22Rv1 (cell line): ENCODE data around the gene ONECUT1.

Experiments used
- ZFX ChIP-seq: fragments of 450-650 bp; IDR thresholded peaks from 2 replicates; pipeline ENCODE4 v1.6.1; 2017; ENCODE audit warnings: antibody characterized with exemption, borderline replicate concordance
- TF ChIP-seq, protein P1 (sequence below): fragments of 450-650 bp; IDR thresholded peaks from 2 replicates; pipeline ENCODE4 v1.5.1; 2017; ENCODE audit warnings: mild to moderate bottlenecking

GRCh38 chr15:52749258-52749657, 40.9 kb downstream of the ONECUT1 start:
- TF ChIP-seq, protein P1, sequence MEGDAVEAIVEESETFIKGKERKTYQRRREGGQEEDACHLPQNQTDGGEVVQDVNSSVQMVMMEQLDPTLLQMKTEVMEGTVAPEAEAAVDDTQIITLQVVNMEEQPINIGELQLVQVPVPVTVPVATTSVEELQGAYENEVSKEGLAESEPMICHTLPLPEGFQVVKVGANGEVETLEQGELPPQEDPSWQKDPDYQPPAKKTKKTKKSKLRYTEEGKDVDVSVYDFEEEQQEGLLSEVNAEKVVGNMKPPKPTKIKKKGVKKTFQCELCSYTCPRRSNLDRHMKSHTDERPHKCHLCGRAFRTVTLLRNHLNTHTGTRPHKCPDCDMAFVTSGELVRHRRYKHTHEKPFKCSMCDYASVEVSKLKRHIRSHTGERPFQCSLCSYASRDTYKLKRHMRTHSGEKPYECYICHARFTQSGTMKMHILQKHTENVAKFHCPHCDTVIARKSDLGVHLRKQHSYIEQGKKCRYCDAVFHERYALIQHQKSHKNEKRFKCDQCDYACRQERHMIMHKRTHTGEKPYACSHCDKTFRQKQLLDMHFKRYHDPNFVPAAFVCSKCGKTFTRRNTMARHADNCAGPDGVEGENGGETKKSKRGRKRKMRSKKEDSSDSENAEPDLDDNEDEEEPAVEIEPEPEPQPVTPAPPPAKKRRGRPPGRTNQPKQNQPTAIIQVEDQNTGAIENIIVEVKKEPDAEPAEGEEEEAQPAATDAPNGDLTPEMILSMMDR, result no peak
- TF ChIP-seq ZFX, result no peak
